Adrenal gland (tissue), 5 donors: ENCODE results near the gene ROR2.

Source experiments
- CTCF ChIP-seq, 6 experiments: fragments of 450-650 bp in 4 of 6; fragments of 200-600 bp in 2 of 6; sonication (generic) in 1 of 6; IDR thresholded peaks; 1 replicate in 5 of 6; 2 replicates in 1 of 6; pipeline versions ENCODE4 v1.5.1 to v1.8.0; 2016 to 2021; ENCODE audit warnings: antibody characterized with exemption in 6 of 6, mild to moderate bottlenecking in 2 of 6, moderate library complexity in 1 of 6
- POLR2A ChIP-seq, 2 donors: fragments of 450-650 bp; IDR thresholded peaks; one replicate each; pipeline ENCODE4 v1.6.1; 2017; ENCODE audit warnings: antibody characterized with exemption in 2 of 2, mild to moderate bottlenecking in 2 of 2, moderate library complexity in 1 of 2
- donor health status: DM: no; HTN: no; CAD: no.

DNA sequence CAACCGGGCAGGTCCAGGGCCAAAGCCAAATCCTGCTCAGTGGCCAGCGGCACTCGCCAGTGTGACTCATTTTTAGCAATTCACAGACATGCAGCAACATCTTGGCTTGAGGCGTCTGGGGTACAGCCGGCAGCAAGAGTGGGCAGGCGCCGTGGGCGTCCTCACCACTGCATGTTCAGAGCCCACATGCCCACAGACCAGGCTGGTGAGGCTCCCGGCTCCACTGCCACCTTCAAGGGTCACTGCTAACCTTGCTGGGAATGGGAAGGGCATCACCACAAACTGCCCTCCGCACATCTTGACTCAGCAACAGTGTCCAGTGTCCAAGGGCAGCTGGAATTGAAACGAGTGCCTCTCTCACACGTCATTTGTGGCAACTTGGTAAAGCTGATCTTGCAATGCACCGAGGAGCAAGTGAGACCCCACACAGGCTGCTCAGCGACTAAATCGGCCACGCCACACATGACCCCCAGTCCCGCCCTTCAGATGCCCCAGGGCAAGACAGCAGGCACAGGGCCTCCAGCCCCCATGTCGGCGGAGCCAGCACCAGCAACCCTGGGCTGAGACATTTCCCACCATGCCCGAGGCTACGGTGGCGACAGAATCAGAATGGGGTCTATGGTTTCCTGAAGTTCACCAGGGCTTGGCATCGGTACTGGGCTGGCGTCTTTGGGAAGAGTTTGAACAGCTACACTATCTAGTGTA is 140.3 kb downstream of the ROR2 start:
- TF ChIP-seq CTCF (IDR thresholded peaks at IDR 0.05) = no peak
- TF ChIP-seq POLR2A (IDR thresholded peaks at IDR 0.05) = no peak
